H1 (cell line): ENCODE measurements around the gene FPR2. TPM values are rescaled to one million over a fixed set of nuclear protein-coding genes. Genes with fewer than 3 reads are reported as not detected.

Experiments used
- CTCF ChIA-PET: fragments of 300-600 bp; sonication (Branson Sonifier 250); formaldehyde crosslinking; loops from one replicate; lab custom pipeline; 2021; ENCODE audit not compliant: partially characterized antibody; lab: Charles Lee
- POLR2A ChIA-PET: fragments of 300-600 bp; sonication (Branson Sonifier 250); formaldehyde crosslinking; loops from one replicate; lab custom pipeline; 2021; ENCODE audit warnings: inconsistent platforms; ENCODE audit not compliant: partially characterized antibody; lab: Charles Lee
- DNase-seq, 2 experiments: peaks; one replicate each; pipeline versions ENCODE4 v3.0.0 to v3.0.0-alpha.2; 2010 to 2022; ENCODE audit warnings: low spot score in 2 of 2, low read depth in 1 of 2, mixed read lengths in 1 of 2
- FAIRE-seq: peaks from 2 replicates; lab custom pipeline; 2011; peaks lifted over from hg19 to GRCh38; lab: Jason Lieb, UNC
- H2AFZ ChIP-seq: 2 replicates; pipeline ENCODE4 v1.8.1; 2012; ENCODE audit warnings: low read length, inconsistent platforms
- H2AK5ac ChIP-seq: 2 replicates; pipeline ENCODE4 v1.6.1; 2013; ENCODE audit warnings: low read depth, low read length
- H2BK120ac ChIP-seq: replicated peaks from 2 replicates; pipeline ENCODE3; 2013; ENCODE audit warnings: low read depth, low read length, inconsistent platforms
- H2BK12ac ChIP-seq: 2 replicates; pipeline ENCODE4 v1.6.1; 2013; ENCODE audit warnings: low read depth, low read length
- H2BK15ac ChIP-seq: 2 replicates; pipeline ENCODE4 v1.6.1; 2013; ENCODE audit warnings: low read length
- H2BK20ac ChIP-seq: 2 replicates; pipeline ENCODE4 v1.6.1; 2013; ENCODE audit warnings: low read length
- H2BK5ac ChIP-seq: 2 replicates; pipeline ENCODE4 v1.6.1; 2013; ENCODE audit warnings: low read depth, low read length
- H3K14ac ChIP-seq: 2 replicates; pipeline ENCODE4 v1.6.1; 2013; ENCODE audit warnings: inconsistent platforms; ENCODE audit not compliant: insufficient read length
- H3K18ac ChIP-seq: 2 replicates; pipeline ENCODE4 v1.6.1; 2013; ENCODE audit warnings: low read length; ENCODE audit errors: extremely low read depth
- H3K23ac ChIP-seq: 2 replicates; pipeline ENCODE4 v1.6.1; 2013; ENCODE audit warnings: inconsistent platforms; ENCODE audit not compliant: insufficient read length
- H3K23me2 ChIP-seq: 2 replicates; pipeline ENCODE4 v1.6.1; 2013; ENCODE audit warnings: low read depth, low read length
- H3K27ac ChIP-seq: 2 replicates; pipeline ENCODE4 v1.6.1; 2011; ENCODE audit warnings: low read depth, low read length, inconsistent platforms
- H3K27me3 ChIP-seq, 4 experiments: replicated peaks in 1 of 4; 1 replicate in 1 of 4; 2 replicates in 3 of 4; pipeline versions ENCODE4 v1.6.1 to v1.8.1; 2011 to 2013; ENCODE audit warnings: low read length in 3 of 4, mild to moderate bottlenecking in 3 of 4, inconsistent platforms in 2 of 4, mixed read lengths in 2 of 4, moderate library complexity in 1 of 4; ENCODE audit not compliant: control insufficient read depth in 3 of 4, insufficient read depth in 3 of 4; ENCODE audit errors: extremely low read depth in 1 of 4
- H3K36me3 ChIP-seq, 4 experiments: 2 replicates each; pipeline versions ENCODE4 v1.6.1 to v1.8.1; 2011 to 2013; ENCODE audit warnings: mild to moderate bottlenecking in 4 of 4, low read length in 3 of 4, moderate library complexity in 2 of 4, control low read depth in 1 of 4, inconsistent platforms in 1 of 4; ENCODE audit not compliant: insufficient read depth in 4 of 4, control insufficient read depth in 2 of 4
- H3K4ac ChIP-seq: replicated peaks from 2 replicates; pipeline ENCODE3; 2013; ENCODE audit warnings: low read length, low read depth, mixed read lengths, inconsistent platforms; ENCODE audit not compliant: insufficient read length
- H3K4me1 ChIP-seq, 4 experiments: replicated peaks in 1 of 4; 1 replicate in 1 of 4; 2 replicates in 3 of 4; pipeline versions ENCODE4 v1.6.1 to v1.8.1; 2011 to 2013; ENCODE audit warnings: low read length in 3 of 4, inconsistent platforms in 2 of 4, mixed read lengths in 1 of 4; ENCODE audit not compliant: insufficient read depth in 4 of 4, control insufficient read depth in 3 of 4
- H3K4me2 ChIP-seq, 2 experiments: 2 replicates each; pipeline versions ENCODE4 v1.6.1 to v1.8.1; 2011 to 2013; ENCODE audit warnings: low read depth in 2 of 2, low read length in 2 of 2, control low read depth in 1 of 2, inconsistent platforms in 1 of 2, mild to moderate bottlenecking in 1 of 2; ENCODE audit not compliant: insufficient read depth in 1 of 2
- H3K4me3 ChIP-seq, 4 experiments: fragments of 200-600, 300-600 bp in 1 of 4; sonication (generic), shearing (Covaris generic), sonication (Bioruptor Twin) in 1 of 4; 2 replicates each; pipeline versions ENCODE4 v1.5.1 to v1.8.1; 2011 to 2016; ENCODE audit warnings: low read length in 4 of 4, low read depth in 3 of 4, control low read depth in 2 of 4, inconsistent platforms in 2 of 4, mild to moderate bottlenecking in 2 of 4, mixed read lengths in 1 of 4, moderate library complexity in 1 of 4; ENCODE audit not compliant: insufficient read depth in 2 of 4; ENCODE audit errors: extremely low read depth in 1 of 4
- H3K56ac ChIP-seq: replicated peaks from 2 replicates; pipeline ENCODE3; 2013; ENCODE audit warnings: low read depth, mild to moderate bottlenecking, mixed read lengths, low read length, inconsistent platforms; ENCODE audit not compliant: insufficient read length
- H3K79me1 ChIP-seq: 2 replicates; pipeline ENCODE4 v1.6.1; 2013; ENCODE audit warnings: low read depth, low read length, control low read depth
- H3K79me2 ChIP-seq, 2 experiments: 2 replicates each; pipeline versions ENCODE4 v1.6.1 to v1.8.1; 2012 to 2013; ENCODE audit warnings: low read length in 2 of 2, mild to moderate bottlenecking in 2 of 2, inconsistent platforms in 1 of 2; ENCODE audit not compliant: insufficient read depth in 2 of 2, control insufficient read depth in 1 of 2
- H3K9ac ChIP-seq, 4 experiments: replicated peaks in 1 of 4; 1 replicate in 1 of 4; 2 replicates in 3 of 4; pipeline versions ENCODE4 v1.6.1 to v1.8.1; 2011 to 2013; ENCODE audit warnings: low read depth in 3 of 4, low read length in 3 of 4, control low read depth in 2 of 4, mild to moderate bottlenecking in 2 of 4, moderate library complexity in 2 of 4, inconsistent platforms in 1 of 4; ENCODE audit errors: extremely low read depth in 1 of 4
- H3K9me3 ChIP-seq, 2 experiments: 2 replicates each; pipeline versions ENCODE4 v1.6.1 to v1.8.1; 2012 to 2013; ENCODE audit warnings: mild to moderate bottlenecking in 2 of 2, moderate library complexity in 2 of 2, control low read depth in 1 of 2, inconsistent platforms in 1 of 2, low read depth in 1 of 2, low read length in 1 of 2, mixed read lengths in 1 of 2; ENCODE audit not compliant: insufficient read depth in 2 of 2
- H4K20me1 ChIP-seq, 2 experiments: replicated peaks in 1 of 2; 2 replicates each; pipeline versions ENCODE3 to v1.8.1; 2011 to 2013; ENCODE audit warnings: inconsistent platforms in 2 of 2, low read length in 2 of 2, mild to moderate bottlenecking in 1 of 2; ENCODE audit not compliant: insufficient read depth in 2 of 2, control insufficient read depth in 1 of 2
- H4K5ac ChIP-seq: 2 replicates; pipeline ENCODE4 v1.6.1; 2013; ENCODE audit warnings: low read length, low read depth, mixed read lengths, inconsistent platforms; ENCODE audit not compliant: insufficient read length
- H4K8ac ChIP-seq: 2 replicates; pipeline ENCODE4 v1.8.0; 2013; ENCODE audit warnings: mild to moderate bottlenecking, moderate library complexity, low read length, inconsistent platforms; ENCODE audit not compliant: insufficient read depth; ENCODE audit errors: extremely low read depth
- H4K91ac ChIP-seq: replicated peaks from 2 replicates; pipeline ENCODE3; 2013; ENCODE audit warnings: low read length, mixed read lengths, inconsistent platforms; ENCODE audit not compliant: insufficient read length
- ATF2 ChIP-seq: IDR thresholded peaks from 2 replicates; pipeline ENCODE4 v1.6.1; 2012; ENCODE audit warnings: low read length, inconsistent platforms
- WGBS, 2 experiments: shearing (Covaris generic) in 1 of 2; methylation state at CpG; one replicate each; pipeline versions ENCODE4 v1.1.6 to v1.1.7; 2013 to 2015; ENCODE audit warnings: low lambda C conversion rate in 2 of 2, mixed read lengths in 2 of 2, inconsistent platforms in 1 of 2, low coverage in 1 of 2, missing lambda C conversion rate in 1 of 2; ENCODE audit not compliant: insufficient replicate concordance in 2 of 2, insufficient coverage in 1 of 2, insufficient read length in 1 of 2; ENCODE audit errors: extremely low coverage in 1 of 2, missing lambda C conversion rate in 1 of 2; 5-methylcytosine and 5-hydroxymethylcytosine counted together
- polyA plus RNA-seq, 7 experiments: library from polyadenylated mRNA; depleted of rRNA in 3 of 7; stranded (reverse) in 5 of 7; unstranded in 2 of 7; fragments of >200 nt in 5 of 7; fragments of 200-250 nt in 2 of 7; gene quantifications; 1 replicate in 5 of 7; 2 replicates in 1 of 7; 4 replicates in 1 of 7; pipeline versions ENCODE4 v1.2.1 to v1.2.3, GENCODE V29; 2011 to 2013; ENCODE audit warnings: missing spikeins in 2 of 7, mixed read lengths in 2 of 7
- total RNA-seq: library from RNA; stranded (reverse); fragmentation: NEBNext Ultra II Directional; extraction: Animal tissue kit (Norgen Biotek cat#: 25700); gene quantifications from 2 replicates; pipeline ENCODE4 v1.2.1, GENCODE V29; 2021

FPR2 gene
- total and polyA plus RNA-seq, 2 of the 8 experiments (the other 6 are each of a cell fraction or from before 2014, with no cell fraction given): 0.17 TPM; not detected in 1

- Histone ChIP-seq H3K4ac (no peak overlapping the region), H3K36me3 (no peaks in the 10 kb centered on the region), H2AFZ (no peak overlapping the region), H2BK5ac (no peak overlapping the region), H3K14ac (no peak overlapping the region), H3K27me3 (no peaks in the 10 kb centered on the region), H3K79me2 (no peaks in the 10 kb centered on the region), H3K18ac (no peak overlapping the region), H3K56ac (no peak overlapping the region), H2BK12ac (no peak overlapping the region), H4K8ac (no peak overlapping the region), H4K5ac (no peak overlapping the region), H2AK5ac (no peak overlapping the region), H3K79me1 (no peaks in the 10 kb centered on the region), H3K27ac (no peak overlapping the region), H3K4me3 (no peak overlapping the region), H2BK120ac (no peak overlapping the region), H4K20me1 (no peaks in the 10 kb centered on the region), H3K9ac (no peak overlapping the region), H2BK15ac (no peak overlapping the region), H3K9me3 (peaks cover 0 to 9% of the 10 kb centered on the region in 2 experiments; a peak in 1 of 4 replicates), H3K4me2 (no peak overlapping the region), H3K23ac (no peak overlapping the region), H4K91ac (no peak overlapping the region), H3K4me1 (no peaks in the 10 kb centered on the region), H2BK20ac (no peak overlapping the region), H3K23me2 (no peaks in the 10 kb centered on the region)
- FAIRE-seq (no peak), DNase-seq (no peak)
- TF ChIP-seq ATF2: no peak
- ChIA-PET POLR2A (interaction anchor here (0.6 to 1.6 kb wide), 2 partner anchors 10 to 578 kb away, joined by 3 read pairs; no protein-coding TSS in a partner anchor), CTCF (interaction anchor here (1.5 to 2.6 kb wide), 4 partner anchors 9 to 67 kb away, joined by 3 to 8 read pairs (median 4); partner anchors contain the start of gene FPR1)
- WGBS, 2 experiments: 73% methylated on average over 6 of the region's 6 CpGs; no CpG with 5 or more reads in 1 of the 2 experiments
These were observed 18.2 kb upstream of the FPR2 start for GRCh38 chr19:51742789-51743188.
